HG03025 (cell line): Measurements from ENCODE around the gene BCORL1.

Experiments used
- ATAC-seq: cut with Tn5 transposase; IDR thresholded peaks from one replicate; pipeline ENCODE4 v1.9.1; 2021; ENCODE audit warnings: mild to moderate bottlenecking, moderate library complexity; ENCODE audit not compliant: unreplicated experiment, low FRiP score

Gene BCORL1

GRCh38 chrX:130057209-130057608 is 74.8 kb downstream of the BCORL1 start:
- no peak for ATAC-seq

GRCh38 chrX:130058652-130059051 is 76.2 kb downstream of the BCORL1 start:
- ATAC-seq: no peak

GRCh38 chrX:130060122-130061069 is 78.0 kb downstream of the BCORL1 start:
- ATAC-seq: peak; percentile 75

- ATAC-seq: no peak
Observed at GRCh38 chrX:130066975-130067615, 84.7 kb downstream of the BCORL1 start.

GRCh38 chrX:130071611-130072344 is 89.3 kb downstream of the BCORL1 start:
- no peak for ATAC-seq

- ATAC-seq: no peak
Observed at GRCh38 chrX:130072345-130072740, 89.9 kb downstream of the BCORL1 start.

GRCh38 chrX:130075777-130076176 is 93.3 kb downstream of the BCORL1 start:
- ATAC-seq: no peak

GRCh38 chrX:130079824-130080406 is 97.5 kb downstream of the BCORL1 start:
- ATAC-seq: no peak

GRCh38 chrX:130080791-130081367 is 98.4 kb downstream of the BCORL1 start:
- no peak for ATAC-seq

GRCh38 chrX:130081421-130082045 is 99.1 kb downstream of the BCORL1 start:
- no peak for ATAC-seq

- peak; percentile 48 for ATAC-seq
Observed at GRCh38 chrX:130082244-130083106, 100.0 kb downstream of the BCORL1 start.

- no peak for ATAC-seq
Observed at GRCh38 chrX:130083107-130083490, 100.7 kb downstream of the BCORL1 start.

GRCh38 chrX:130083656-130084382 is 101.4 kb downstream of the BCORL1 start:
- ATAC-seq: peak; percentile 28

- no peak for ATAC-seq
Observed at GRCh38 chrX:130084631-130085237, 102.3 kb downstream of the BCORL1 start.

- ATAC-seq: no peak
Observed at GRCh38 chrX:130085551-130086446, 103.4 kb downstream of the BCORL1 start.

- ATAC-seq: peak; percentile 28
Observed at GRCh38 chrX:130086447-130087206, 104.2 kb downstream of the BCORL1 start.
